GM10266 (cell line): ENCODE data around the gene CBY2.
"Not testable (repeated sequence)": the region's sequence is repeated elsewhere in the genome, so short reads cannot be mapped to it uniquely, and the experiment has no call there.

ENCODE experiments used
- DNase-seq: peaks from one replicate; pipeline ENCODE4 v3.0.0; 2012; ENCODE audit errors: extremely low spot score
- CTCF ChIP-seq: IDR thresholded peaks from 2 replicates; pipeline ENCODE4 v1.5.1; 2012; ENCODE audit warnings: mild to moderate bottlenecking, low read depth; ENCODE audit not compliant: control insufficient read depth, insufficient read depth; ENCODE audit errors: missing control alignments

CBY2 gene

DNA sequence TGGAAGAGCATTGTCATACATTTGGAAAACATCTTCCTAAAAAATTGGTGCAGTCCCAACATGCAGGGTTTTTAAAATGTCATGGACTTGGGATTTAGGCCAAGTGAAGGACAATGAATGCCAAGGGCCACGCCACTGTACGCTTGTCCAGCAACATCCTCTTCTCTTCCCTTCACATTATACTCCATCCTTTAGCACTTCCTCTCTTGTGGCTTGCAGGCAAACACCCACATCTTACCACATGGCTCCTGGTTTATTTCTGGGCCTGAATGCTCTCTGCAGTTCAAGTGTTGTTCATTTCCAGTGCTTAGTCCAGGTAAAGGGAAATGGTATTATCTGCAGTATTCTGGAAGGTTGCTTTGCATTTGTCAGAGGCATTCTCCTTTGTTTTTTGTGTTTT lies 45.0 kb downstream of the CBY2 start:
- TF ChIP-seq CTCF = no peak
- DNase-seq = no peak

DNA sequence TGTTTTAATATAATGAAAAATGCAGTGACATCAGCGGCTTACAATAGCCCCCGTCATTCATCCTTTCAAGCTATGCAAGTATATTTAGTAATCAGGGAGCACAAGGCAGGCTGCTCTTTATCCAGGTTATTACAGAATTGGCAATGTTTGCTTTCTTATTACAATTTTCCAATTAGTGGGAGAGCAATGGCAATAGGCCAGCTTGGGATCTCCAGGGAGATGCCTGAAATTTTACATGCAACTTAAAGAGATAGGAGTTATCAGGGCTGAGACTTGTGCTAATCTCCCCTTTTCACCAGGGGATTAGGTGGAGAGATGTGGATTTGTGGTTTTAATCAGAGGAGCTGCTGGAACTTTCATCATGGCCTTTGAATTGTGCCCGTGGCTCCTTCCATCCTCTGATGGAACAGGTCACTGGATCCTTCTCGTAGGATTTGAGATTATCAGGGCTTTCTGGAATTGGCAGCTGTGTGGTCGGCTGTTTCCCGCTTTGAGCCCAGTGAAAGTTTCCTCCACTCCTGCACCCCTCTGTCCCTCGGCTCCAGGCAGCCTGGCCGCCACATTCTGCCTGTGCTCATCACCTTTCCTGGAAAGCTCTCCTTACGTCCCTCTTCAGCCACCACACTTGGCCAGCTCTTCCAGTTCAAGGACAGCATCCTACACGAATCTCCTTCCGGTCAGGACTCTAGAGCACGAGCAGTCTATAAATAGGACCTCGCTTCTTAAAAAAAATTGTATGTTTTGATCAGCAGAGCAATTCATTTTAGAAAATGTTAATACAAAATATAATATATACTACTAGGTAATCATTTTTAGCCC lies 47.0 kb downstream of the CBY2 start:
- TF ChIP-seq CTCF = no peak
- DNase-seq = no peak

- no peak for TF ChIP-seq CTCF
- no peak for DNase-seq
These were observed 48.4 kb downstream of the CBY2 start for GRCh38 chr13:45750566-45750965.

DNA sequence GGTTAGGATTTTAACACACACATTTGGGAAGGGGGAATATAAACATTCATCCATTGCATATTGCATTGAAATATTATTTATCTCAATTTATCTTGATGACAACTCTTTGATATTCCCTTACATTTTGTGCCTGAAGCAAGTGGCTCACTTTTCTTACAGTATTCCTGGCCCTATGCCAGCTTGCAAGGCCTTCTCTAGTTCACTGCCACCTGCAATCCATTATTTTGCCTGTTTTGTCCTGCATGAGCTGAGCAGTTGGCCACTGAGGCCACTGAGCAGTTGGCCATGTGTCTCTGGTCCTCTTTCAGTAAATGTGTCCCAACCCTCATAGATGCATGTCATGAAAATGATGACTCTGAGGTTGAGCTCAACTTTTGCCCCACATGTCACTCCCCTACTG lies 49.8 kb downstream of the CBY2 start:
- no peak for TF ChIP-seq CTCF

GRCh38 chr13:45752510-45752909 lies 50.4 kb downstream of the CBY2 start:
- TF ChIP-seq CTCF = no peak
- no peak for DNase-seq

More for the DNA sequence above, 49.8 kb downstream of the CBY2 start:
- DNase-seq = no peak

GRCh38 chr13:45756498-45756897 lies 54.4 kb downstream of the CBY2 start:
- DNase-seq = not testable (repeated sequence)

GRCh38 chr13:45757589-45757988 lies 55.5 kb downstream of the CBY2 start:
- DNase-seq = not testable (repeated sequence)

- no peak for DNase-seq
- no peak for TF ChIP-seq CTCF
These were observed 61.3 kb downstream of the CBY2 start for GRCh38 chr13:45763419-45763818.
